Erythroblast (primary cell): ENCODE data around the gene IPCEF1.

ENCODE experiments used
- GATA1 ChIP-seq: IDR thresholded peaks from 2 replicates; pipeline ENCODE4 v1.6.1; 2011; ENCODE audit warnings: low read depth, mild to moderate bottlenecking, control low read depth, low read length, moderate library complexity
- POLR2A ChIP-seq: IDR thresholded peaks from 2 replicates; pipeline ENCODE4 v1.6.1; 2011; ENCODE audit warnings: mild to moderate bottlenecking, low read length

DNA sequence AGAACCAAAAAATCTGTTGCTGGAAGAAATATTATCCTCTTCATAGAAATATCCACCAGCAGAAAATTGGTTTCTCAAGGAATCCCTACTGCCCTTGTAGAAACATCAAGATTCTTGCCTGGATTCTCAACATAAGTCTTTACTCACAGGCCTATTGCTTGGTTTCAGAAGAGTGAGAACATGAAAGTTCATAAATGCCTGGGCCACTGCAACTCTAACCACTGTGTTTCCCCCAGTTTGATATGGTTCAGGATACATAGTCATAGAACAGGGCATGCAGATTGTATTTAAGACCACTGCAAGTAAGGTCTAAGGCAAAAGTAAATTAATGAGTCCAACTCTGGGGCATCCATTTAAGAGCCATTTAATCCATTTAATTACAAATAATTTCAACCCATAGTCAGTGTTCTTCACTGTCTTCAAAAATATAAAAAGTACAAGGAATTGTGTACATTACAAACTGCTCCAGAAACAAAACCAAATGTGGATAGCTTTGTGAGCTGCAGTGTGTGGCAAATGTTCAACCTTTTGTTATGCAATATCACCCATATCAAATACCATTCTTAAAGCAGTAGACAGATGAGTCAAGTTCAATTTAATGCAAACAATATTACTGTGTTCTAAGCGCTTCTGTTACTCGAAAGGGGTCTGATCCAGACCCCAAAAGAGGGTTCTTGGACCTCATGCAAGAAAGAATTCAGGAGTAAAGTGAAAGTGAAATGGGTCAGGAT, 234.2 kb downstream of the IPCEF1 start:
- TF ChIP-seq POLR2A, result no peak
- no peak for TF ChIP-seq GATA1
